H4 (cell line): Measurements from ENCODE around the gene DLK1. TPM values are rescaled to one million over a fixed set of nuclear protein-coding genes. Genes with fewer than 3 reads are reported as not detected.

Experiments
- DNase-seq: peaks from one replicate; pipeline ENCODE4 v3.0.0-alpha.2; 2015; ENCODE audit warnings: low spot score
- total RNA-seq: library from RNA; depleted of rRNA; stranded (reverse); fragments of >200 nt; shearing (Covaris generic); gene quantifications from 2 replicates; pipeline ENCODE4 v1.2.3, GENCODE V29; 2014

The DLK1 gene
- total RNA-seq, 1 experiment from 2014 or later = not detected

- DNase-seq = no peak
These were observed 50.7 kb downstream of the DLK1 start for GRCh38 chr14:100777366-100777817.

DNA sequence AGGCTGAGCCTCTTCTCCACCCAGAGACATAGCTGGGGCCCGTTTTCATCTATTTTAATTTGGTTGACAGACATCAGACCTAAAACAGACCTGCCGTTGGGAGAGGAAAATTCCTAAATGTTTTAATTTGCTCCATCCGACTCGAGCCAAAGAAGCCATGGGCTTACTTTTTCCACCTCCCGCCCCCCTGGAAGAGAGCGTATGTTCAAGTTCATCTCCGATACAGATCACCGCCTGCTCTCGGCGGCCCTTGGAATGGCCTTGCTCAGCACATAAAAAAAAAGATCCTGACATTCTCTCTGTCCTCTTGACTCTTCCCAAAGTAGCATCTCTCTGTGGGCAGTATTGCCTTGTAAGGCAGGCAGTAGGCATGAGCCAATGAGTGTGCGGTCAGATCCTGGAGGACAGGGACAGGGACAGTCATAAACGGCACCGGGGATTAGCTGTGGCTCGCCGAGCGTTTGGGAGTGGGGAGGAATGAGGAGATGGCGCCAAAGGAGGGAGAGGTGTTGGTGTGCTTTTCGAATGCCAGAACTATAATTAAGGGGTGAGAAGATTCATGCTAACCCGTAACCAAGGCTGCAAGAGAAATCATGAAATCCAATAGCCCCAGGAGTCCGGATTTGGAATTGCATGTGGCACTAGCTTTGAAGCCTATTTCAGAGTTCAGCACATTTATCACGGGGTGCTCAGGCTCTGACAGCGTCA lies 51.3 kb downstream of the DLK1 start:
- DNase-seq = no peak

DNA sequence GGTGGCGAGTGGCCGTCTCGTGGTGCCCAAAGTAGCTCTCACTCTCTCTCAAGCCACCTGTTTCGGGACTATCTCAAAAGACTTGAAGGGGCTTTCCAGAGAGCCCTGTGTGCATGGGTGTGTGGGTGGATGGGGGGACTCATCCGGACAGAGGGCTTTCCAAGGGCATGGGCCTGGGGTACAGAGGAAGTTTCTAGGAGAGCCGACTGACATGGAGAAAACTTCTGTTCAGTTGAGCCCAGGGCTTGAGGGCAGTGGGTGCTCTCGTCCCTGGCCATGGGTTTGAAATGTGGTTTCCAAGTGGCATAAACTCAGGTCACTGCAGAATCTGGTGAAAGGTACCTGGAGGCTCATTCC lies 51.8 kb downstream of the DLK1 start:
- DNase-seq = no peak

- no peak for DNase-seq
These were observed 52.4 kb downstream of the DLK1 start for GRCh38 chr14:100778951-100779690.

DNA sequence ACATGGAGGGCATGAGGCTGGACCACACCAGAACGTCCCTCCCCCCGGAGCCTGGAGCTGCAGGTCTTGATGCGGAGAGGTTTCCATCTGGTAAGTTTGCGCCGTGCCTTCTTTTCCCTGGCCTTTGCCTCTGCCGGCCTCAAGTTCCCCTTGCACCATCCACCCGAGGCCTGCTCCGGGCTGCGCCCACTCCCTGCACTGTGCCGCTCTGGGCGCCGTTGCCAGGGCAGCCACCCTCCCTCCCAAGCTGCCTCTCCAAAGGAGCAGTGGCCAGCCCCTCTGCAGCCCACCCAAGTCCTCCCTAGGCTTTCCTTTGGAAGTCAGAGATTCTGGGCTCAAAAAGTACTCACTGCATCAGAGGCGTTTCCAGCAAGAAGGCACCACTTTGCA lies 53.0 kb downstream of the DLK1 start:
- DNase-seq = no peak

- DNase-seq = no peak
These were observed 53.6 kb downstream of the DLK1 start for GRCh38 chr14:100780246-100780645.

GRCh38 chr14:100780646-100781355 lies 54.1 kb downstream of the DLK1 start:
- DNase-seq = no peak

DNA sequence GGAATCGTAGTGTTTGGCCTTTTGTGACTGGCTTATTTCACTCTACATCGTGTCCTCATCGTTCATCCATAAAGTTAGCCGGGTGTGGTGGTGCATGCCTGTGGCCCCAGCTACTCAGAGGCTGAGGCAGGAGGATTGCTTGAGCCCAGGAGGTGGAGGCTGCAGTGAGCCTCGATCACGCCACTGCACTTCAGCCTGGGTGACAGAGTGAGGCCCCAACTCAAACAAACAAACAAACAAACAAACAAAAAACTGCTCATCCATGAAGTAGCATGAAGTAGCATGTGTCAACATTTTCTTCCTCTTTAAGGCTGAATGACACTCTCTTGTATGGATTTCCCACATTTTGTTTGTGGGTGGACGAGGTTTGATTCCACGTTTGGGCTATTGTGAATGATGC lies 55.3 kb downstream of the DLK1 start:
- DNase-seq = no peak

- no peak for DNase-seq
These were observed 56.0 kb downstream of the DLK1 start for GRCh38 chr14:100782516-100783320.

GRCh38 chr14:100783630-100784370 lies 57.1 kb downstream of the DLK1 start:
- no peak for DNase-seq

- no peak for DNase-seq
These were observed 58.0 kb downstream of the DLK1 start for GRCh38 chr14:100784523-100785337.

GRCh38 chr14:100785338-100785615 lies 58.6 kb downstream of the DLK1 start:
- DNase-seq = no peak

- DNase-seq = no peak
These were observed 58.9 kb downstream of the DLK1 start for GRCh38 chr14:100785626-100786025.

DNA sequence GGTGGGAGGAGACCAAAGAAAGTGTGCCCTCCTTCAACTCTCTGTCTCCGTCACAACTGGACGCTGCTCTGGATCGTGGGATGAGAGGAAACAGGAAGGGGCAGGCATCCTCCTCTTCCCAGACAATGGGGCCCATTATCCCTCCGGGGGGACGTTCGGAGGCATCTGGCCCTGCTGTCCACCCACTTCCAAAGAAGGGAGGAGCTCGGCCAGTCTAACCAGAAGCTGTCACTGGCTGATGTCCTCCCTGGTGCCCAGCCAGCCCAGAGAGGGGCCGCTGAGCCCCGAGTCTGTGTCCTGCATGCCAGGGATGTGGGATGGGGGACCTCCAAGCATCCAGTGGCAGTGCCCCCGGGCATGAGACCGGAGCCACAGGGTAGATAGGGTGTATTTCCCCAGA lies 59.4 kb downstream of the DLK1 start:
- DNase-seq = no peak

DNA sequence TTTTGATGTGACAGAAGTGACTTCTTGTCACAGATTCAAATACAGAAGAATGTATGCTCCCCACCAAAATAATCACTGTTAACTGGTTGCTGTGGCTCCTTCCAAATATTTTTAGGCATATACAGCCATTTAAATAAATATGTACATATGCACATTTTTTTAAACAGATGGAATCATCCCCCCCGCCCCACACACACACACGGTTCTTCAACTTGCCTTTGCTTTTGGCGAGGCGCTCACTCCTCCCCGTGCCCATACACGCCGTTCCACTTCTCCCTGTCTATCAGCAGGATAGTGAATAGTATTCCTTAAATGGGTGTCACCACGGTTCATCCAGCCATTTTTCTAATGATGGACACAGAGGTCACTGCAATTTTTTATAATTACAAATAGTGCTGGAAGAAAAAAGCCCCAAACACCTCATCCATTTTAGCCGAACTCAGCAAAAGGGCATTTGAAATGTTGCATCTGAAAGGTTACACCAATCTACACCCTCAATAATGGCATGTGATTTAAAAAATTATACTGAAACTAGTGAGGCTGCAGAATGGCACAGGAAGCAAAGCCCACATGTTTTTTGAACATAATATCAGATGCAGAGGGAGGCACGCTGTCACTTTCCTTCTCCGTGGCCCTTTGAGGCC lies 60.0 kb downstream of the DLK1 start:
- no peak for DNase-seq

DNA sequence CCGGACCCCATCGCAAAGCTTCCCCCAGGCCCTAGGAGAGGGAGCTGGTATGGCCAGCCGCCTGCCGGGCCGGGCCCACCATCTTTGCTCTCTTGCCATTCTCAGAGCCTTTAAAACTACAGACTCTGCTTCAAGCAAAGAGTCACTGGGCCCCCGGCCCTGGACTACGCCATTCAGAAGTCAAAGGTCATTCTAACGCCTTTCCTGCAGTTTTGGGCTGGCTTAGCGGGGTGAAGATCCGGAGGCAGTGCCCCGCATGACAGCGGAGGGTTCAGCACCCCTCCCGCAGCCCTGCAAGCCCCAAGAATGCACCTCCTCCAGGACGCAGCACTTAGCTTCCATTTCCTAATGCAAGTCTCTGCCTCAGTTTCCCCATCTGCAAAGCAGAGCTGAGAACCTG lies 61.0 kb downstream of the DLK1 start:
- DNase-seq = no peak
